Urothelium cell line (cell line): ENCODE measurements around the gene SCP2.
"Not testable (repeated sequence)": the region's sequence is repeated elsewhere in the genome, so short reads cannot be mapped to it uniquely, and the experiment has no call there.

Experiments
- DNase-seq: peaks from one replicate; pipeline ENCODE4 v3.0.0; 2011; ENCODE audit warnings: low spot score, mixed read lengths
- FAIRE-seq: peaks from 2 replicates; lab custom pipeline; 2011; peaks lifted over from hg19 to GRCh38; lab: Jason Lieb, UNC

The SCP2 gene

DNA sequence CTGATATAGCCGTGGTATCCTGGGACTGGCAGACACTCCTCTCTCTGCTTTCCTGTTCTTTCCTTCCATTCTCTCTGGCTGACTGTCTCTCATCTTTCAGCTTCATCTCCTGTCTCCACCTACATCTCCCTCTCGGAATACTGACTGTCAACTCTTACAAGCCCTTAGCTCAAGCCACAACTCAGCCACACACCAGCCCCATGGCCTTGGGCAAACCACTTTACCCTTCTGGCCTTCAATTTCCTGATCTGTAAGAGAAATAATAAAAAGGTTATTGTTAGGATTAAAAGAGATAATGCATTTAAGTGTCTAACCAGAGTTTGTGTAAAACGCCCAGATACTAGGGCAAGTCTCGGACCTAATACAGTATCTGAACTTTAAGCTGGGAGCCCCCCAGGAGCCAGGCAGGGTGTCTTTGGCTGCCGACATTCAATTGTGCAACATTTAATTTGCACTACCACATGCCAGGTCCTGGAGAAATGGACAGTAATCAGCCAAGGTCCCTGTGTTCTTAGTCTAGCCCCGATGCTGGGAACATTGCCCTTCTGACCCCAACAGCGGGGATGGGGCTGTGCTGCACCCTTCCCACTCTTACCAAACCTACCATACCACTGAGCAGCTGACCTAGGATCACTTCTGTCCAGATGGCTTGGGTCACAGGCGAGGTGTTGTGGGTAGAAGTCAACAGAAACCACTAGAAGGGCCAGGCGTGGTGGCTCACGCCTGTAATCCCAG lies 10.7 kb upstream of the SCP2 start:
- FAIRE-seq, result no peak
- no peak for DNase-seq

DNA sequence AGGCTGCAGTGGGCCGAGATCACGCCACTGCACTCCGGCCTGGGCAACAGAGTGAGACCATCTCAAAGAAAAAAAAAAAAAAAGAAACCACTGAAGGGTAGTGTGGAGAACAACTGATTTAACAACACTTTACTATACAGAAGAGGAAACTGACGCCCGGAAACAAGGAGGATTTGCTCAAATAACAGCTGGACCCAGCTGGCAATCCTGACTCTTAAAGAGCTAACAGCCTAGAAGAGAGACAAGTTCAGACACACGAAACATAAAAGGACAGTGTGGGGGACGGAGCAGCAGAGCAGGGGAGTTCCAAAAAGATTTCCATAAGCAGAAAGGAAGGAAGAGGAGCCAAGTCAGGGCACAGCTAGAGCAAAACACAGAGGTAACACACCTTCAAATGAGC lies 9.9 kb upstream of the SCP2 start:
- DNase-seq (no peak), FAIRE-seq (no peak)

DNA sequence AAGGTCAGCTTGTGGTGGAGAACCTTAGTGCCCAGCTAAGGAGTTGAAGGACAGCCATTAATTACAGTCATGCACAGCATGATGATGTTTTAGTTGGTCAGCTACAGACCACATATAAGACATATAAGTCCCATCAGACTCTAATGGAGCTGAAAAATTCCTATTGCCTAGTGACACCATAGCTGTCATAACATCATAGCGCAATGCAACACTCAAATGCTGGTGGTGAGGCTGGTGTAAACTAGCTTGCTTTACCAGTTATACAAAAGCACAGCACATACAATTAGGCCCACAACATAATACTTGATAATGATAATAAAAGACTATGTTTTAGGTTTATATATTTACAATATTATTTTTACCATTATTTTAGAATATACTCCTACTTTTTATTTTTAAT lies 9.5 kb upstream of the SCP2 start:
- no peak for FAIRE-seq
- no peak for DNase-seq

DNA sequence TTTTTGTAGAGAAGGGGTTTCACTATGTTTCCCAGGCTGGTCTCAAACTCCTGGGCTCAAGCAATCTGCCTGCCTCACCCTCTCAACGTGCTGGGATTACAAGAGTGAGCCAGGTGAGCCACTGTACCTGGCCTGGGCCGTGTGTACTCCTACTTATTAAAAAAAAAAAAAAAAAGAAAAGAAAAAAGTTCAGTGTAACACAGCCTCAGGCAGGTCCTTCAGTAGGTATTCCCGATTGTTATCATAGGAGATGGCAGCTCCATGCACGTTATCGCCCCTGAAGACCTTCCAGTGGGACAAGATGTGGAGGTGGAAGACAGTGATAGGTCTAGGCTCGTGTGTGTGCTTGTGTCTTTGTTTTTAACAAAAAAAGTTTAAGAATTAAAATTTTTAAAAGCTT lies 8.9 kb upstream of the SCP2 start:
- DNase-seq, result no peak
- FAIRE-seq, result no peak

DNA sequence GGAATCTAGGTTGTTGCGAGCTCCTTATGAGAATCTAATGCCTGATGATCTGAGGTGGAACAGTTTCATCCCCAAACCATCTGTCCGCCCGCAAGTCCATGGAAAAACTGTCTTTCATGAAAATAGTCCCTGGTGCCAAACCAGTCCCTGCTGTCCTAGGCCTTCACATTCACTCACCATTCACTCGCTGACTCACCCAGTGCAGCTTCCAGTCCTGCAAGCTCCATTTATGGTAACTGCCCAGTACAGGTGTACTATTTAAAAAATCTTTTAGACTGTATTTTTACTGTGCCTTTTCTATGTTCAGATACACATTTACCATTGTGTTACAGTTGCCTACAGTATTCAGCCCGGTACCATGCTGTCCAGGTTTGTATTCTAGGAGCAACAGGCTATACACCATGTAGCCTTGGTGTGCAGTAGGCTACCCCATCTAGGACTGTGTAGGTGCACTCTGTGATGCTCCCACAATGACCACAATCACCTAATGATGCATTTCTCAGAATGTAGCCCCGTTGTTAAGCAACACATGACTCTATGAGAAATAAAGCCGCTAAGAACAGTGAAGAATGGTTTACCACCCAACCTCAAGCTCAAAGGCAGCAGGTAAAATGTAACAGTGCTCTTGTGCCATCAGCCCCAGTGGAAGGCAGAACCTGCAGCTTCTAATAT lies 7.9 kb upstream of the SCP2 start:
- no peak for DNase-seq
- no peak for FAIRE-seq

DNA sequence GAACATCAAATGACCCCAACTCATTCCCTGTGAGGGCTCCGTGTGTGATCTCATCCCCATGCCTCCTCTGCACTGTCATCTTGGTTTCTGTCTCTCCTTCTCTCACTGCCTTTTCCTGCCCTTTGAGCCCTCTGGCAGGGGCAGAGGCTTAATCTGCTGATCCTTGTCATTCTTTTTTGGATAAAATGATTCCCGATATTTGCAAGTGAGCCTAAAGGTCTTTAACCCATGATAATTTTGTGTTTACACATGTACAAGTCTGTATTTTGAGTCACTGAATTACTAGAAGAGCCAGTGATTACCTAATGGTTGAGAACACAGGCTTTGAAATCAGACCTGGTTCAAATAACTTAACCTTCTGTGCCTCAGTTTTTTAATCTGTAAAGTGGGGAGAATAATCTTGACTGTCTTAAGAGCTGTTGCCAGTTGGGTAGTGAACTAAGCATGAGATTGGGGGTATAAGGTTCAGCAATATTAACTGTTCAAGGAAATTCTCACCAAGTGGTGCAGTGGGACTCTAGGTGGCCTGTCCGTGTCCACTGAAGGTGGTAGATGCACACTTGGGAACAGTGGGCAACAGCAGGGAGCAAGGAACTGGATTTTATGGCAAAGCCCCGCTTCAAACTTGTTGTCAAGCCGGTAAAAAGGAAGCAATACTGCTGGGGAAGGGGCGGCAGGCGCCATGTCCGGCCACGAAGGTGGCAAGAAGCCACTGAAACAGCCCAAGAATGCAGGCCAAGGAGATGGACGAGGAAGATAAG lies 7.2 kb upstream of the SCP2 start:
- FAIRE-seq, result no peak
- DNase-seq, result no peak

DNA sequence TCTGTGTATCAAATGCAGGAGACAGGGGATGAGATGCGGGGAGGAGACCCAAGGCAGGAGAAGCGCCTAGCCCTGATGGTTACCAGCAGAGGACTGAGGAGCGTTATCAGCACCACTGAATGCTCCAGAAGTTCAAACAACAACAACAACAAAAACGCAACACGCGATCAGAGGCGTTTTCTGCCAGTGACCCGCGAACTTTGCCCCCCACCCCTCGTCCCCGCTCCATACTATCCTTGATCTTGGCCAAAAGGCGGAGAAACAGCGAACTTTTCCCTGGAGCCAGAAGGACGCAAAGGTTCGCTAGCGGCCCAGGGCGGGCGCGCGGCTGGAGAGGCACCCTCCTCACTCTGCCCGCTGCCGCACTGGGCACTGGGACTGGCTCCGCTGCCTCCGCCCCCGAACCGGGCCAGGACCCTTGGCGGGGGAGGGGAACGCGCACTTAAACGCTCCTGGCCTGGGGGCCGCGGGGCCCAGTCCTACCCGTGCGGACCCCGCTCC lies 6.2 kb upstream of the SCP2 start:
- DNase-seq, result no peak
- no peak for FAIRE-seq

DNA sequence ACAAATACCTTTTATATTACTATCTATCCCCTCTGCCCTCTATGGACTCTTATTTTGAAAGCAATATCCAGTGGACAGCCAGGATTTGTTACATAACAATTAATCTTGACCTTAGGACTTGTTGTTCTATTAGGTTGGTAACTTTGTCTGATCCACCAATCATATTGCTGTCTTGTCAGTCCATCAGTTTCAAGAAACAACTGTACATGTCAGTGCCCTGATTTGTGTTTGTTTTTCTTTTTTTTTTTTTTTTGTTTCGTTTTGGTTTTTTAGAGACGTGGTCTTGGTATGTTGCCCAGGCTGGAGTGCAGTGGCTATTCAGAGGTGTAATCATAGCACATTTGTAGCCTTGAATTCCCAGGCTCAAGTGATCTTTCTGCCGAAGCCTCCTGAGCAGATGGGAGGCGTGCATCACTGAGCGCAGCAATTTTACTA lies 1.5 kb upstream of the SCP2 start:
- DNase-seq, result no peak
- no peak for FAIRE-seq

DNA sequence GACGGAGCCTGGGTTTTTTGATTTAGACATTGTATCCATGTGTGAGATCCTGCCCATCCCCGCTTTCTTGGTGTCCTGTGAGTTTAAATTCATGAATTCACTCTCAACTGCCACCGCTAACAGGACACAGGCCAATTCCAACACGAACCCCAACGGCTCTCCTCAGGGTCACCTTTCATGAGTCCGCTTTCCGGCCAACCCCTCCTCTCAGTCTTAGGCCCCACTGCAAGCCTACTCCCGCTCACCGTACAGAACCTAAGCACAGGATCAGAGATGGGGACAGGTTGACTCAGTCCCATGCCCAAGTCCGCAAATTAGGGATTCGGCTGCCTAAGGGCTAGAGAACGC lies 238 bp upstream of the SCP2 start:
- FAIRE-seq, result no peak
- no peak for DNase-seq

DNA sequence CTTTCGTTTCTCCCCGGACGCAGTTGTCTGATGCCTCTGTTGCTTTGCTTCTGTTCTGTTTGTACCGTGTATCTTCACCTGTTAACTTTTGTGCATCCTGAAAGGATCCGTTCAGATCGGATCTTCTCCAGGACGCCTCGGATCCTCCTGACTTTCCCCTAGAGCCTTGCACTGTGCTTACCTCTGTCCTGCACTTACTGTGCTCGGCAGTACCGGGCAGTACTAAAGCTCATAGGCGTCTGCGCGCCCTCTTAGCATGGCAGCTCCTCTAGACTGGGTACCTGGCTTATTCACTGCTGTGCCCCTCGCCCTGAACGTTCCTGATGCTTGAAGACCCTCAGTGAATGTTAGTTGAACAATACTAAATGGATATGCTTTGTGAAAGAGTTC lies 934 bp downstream of the SCP2 start:
- DNase-seq, result no peak

DNA sequence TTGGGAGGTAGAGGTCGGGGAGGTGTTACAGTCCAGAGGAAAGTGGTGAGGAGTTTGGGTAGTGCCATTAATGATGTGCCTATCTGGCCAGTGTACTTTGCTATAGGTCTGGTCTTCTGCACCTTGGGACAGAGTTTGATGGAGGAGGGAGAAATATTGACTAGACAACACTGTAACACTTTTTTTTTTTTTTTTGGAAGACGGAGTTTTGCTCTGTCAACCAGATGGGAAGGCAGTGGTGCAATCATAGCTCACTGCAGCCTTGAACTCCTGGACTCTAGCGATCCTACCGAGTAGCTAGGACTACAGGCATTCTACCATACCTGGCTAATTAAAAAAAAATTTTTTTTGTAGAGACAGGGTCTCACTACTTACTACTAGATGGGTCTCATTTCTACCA lies 1.9 kb downstream of the SCP2 start:
- FAIRE-seq (no peak), DNase-seq (no peak)

More for the DNA sequence above, 934 bp downstream of the SCP2 start:
- FAIRE-seq, result no peak

DNA sequence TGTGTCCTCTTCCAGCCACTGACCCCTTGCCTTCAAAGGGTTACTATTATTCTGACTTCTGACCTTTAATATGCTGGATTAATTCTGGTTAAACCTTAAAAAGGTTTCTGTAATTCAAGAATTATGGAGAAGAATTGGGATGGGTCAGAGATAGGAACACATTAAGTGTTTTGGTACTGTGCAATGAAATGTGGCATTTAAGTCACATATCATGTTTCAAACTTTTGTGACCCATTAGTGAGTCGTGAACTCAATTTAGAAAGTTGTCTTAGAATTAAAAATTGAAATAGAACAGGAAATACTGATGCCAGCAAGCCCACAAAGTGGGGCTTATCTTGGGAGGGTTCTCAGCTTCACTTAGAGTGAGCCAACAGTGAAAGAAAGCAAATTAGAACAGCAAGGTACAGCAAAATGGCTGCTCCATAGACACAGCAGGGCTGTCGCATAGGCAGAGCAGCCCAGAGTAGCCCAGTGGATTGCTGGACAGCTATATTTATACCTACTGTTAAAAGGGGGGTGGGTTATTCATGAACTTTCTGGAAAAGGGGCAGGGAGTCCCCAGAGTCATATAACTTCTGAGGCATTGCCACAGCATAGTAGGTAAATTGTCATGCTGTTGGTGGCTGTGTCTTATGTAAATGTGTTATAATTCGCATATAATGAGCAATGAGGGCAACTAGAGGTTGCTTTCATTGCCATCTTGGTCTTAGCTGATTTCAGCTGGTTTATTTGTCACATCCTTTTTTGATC lies 10.5 kb downstream of the SCP2 start:
- DNase-seq (no peak), FAIRE-seq (no peak)

DNA sequence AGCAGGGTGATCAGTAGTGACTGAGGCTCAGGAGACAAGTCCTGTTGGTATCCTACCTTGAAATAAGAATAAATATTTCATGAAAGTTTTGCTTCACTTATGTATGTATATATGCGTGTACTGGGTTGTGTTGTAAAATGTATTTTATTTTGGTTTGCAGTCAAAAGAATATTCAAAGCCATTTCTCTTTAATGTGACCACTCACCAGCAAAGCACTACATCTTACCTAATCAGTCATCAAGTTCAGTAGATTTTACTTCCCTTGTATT lies 11.0 kb downstream of the SCP2 start:
- FAIRE-seq, result no peak
- DNase-seq, result no peak

DNA sequence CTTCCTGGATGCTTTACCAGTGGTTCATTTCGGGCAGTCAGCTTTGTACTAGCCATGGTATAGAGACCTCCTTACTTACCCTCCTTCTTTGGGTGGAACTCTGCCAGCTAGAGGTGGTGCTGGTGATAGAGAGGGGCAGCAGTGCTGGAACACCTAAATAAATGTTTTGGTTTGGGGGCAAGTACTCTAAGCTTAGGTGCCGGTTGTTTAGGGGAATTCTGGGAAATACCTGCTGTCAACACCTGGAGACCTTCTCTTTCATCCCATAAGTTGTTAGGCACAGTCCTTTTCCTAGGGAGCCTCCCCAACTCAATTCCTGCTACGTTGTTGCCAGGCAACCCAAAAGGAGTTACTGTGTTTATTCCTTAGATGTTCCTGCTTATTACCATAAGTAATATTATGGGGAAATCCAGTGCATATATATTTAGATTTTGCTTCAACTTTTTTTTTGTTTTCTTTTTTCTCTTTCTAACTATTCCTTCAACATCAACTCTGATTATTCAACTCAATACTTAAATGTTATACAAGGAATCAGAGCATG lies 16.9 kb downstream of the SCP2 start:
- FAIRE-seq (no peak), DNase-seq (no peak)

DNA sequence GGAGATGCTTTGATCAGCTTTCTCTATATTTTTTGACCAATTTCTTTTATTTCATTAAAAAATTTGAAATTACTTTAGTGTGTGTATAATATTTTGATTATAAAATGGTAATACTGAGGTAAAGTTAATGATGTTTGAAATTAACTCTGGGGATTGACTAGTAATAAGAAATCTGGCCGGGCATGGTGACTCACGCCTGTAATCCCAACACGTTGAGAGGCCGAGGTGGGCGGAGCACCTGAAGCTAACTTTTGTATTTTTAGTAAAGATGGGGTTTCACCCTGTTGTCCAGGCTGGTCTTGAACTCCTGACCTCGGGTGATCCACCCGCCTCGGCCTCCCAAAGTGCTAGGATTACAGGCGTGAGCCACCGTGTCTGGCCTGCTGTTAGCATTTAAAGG lies 17.5 kb downstream of the SCP2 start:
- FAIRE-seq, result no peak
- no peak for DNase-seq

DNA sequence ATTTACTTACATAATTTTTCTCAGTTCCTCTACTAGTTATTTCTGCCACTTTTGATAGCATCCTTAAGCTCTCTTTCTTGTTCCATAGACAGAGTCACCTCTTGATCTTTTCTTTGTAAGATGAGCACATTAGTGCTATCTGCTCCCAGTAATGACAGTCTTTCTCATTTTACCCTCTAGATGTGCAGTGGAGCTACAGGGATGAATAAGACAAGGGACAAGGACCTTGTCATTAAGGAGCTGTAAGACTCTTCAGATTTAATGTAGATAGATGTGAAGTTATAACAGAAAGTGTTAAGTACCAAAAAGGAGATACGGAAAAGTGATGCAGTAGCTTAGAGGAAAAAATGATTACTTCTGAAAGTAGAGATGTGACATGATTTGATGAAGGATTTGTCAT lies 20.4 kb downstream of the SCP2 start:
- DNase-seq, result no peak
- no peak for FAIRE-seq

DNA sequence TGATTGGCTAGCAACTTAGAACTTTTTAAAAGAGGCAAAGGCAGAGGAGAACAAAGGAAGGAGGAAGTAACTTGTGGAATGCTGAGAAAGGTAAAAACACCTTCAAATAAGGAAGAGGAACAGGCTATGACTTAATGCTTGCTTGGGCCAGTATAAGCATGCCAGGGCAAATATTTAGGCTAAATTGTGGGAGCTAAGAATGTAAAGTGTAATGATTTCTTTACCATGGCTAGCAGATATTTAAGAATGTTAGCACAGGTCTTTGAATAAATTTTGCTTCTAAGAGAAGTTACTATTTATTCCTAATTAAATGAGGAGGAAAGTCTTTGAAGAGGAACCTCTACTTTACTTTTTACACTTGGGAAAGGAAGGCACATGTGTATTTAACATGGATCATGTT lies 22.5 kb downstream of the SCP2 start:
- not testable (repeated sequence) for FAIRE-seq, DNase-seq

DNA sequence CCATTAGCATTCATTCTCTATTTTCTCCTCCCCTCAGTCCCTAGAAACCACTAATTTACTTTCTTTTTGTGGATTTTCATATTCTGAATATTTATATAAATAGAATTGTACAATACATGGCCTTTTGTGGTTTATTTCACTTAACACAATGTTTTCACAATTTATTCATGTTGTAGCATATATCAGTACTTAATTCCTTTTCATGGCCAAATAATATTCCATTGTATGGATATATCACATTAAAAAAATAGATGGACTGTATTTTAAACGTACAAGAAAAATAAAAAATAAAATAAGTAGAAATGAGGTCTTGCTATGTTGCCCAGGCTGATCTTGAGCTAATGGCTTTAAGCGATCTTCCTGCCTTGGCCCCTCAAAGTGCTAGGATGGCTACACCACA lies 25.0 kb downstream of the SCP2 start:
- no peak for FAIRE-seq
- DNase-seq, result no peak

DNA sequence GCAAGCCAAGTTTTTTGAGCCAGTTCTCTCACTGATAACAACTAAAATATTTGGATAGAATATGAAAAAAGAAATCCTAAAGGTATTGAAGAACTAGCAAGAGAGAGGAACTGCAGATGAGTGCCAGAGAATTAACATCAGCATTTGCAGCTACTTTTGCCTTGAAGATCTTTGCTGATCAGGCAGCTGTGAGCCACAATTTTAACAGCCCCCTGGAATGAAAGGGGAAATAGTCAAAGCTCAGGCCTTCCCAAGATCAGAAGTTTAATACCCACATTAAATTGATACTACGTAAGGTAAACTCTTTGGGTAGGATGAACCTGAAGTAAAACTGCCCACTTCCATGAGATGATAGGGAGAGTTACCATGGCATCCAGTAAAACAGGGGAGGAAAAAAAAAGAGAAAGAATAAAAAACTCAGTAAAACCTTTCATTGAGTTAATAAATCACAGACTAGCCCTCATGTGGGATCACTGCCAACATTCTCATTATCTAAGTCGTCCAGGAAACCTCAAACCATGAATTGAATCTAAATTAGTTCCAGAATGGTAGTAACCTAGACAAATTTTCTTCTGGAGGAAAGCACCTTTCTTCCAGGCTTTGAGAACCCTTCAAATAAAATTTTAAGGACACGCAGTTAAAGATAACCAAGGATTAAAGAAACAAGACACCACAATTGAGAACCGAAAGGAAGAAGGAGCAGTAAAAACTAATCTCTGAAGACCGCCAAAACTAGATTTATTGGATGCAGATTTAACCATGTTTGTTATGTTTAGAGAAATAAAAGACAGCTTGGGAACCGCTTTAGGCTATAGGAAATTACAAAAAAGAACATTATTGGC lies 28.3 kb downstream of the SCP2 start:
- DNase-seq, result peak; percentile 5

DNA sequence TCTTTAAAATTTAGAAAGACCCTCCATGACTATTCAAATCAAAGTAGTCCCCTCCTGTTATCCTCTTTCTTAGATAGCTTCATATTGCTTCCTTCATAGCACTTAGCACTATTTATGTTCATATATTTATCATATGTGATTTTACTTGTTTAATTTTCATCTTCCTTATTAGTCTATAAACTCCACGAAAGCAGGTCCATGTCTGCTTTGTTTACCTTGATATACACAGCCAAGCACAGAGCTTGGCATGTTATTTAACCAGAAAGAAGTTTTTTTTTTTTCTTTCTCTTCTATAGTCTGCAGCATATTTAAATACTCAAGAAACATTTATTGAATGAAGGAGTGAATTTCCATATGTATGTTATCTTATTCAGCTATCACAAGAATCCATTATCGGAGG lies 36.0 kb downstream of the SCP2 start:
- DNase-seq (no peak), FAIRE-seq (no peak)

More for the DNA sequence above, 28.3 kb downstream of the SCP2 start:
- FAIRE-seq, result no peak
